Duodenal mucosa (tissue), 2 donors: ENCODE results near the gene SNAPC5.

ENCODE experiments used
- H3K27ac ChIP-seq: one replicate; pipeline ENCODE4 v1.7.0; 2013; ENCODE audit warnings: low read depth, low read length
- H3K27me3 ChIP-seq, 2 donors: one replicate each; pipeline ENCODE4 v1.7.0; 2013; ENCODE audit warnings: low read length in 2 of 2, control low read depth in 1 of 2; ENCODE audit not compliant: insufficient read depth in 2 of 2, control insufficient read depth in 1 of 2
- H3K36me3 ChIP-seq, 2 donors: one replicate each; pipeline ENCODE4 v1.7.0; 2013; ENCODE audit warnings: low read length in 2 of 2, control low read depth in 1 of 2; ENCODE audit not compliant: insufficient read depth in 2 of 2, control insufficient read depth in 1 of 2
- H3K4me1 ChIP-seq, 2 donors: one replicate each; pipeline ENCODE4 v1.7.0; 2013; ENCODE audit warnings: low read length in 2 of 2, control low read depth in 1 of 2; ENCODE audit not compliant: insufficient read depth in 2 of 2, control insufficient read depth in 1 of 2
- H3K4me3 ChIP-seq, 2 donors: one replicate each; pipeline ENCODE4 v1.7.0; 2013; ENCODE audit warnings: low read length in 2 of 2, low read depth in 1 of 2
- H3K9ac ChIP-seq, 2 donors: one replicate each; pipeline ENCODE4 v1.7.0; 2013; ENCODE audit warnings: low read length in 2 of 2, low read depth in 1 of 2
- H3K9me3 ChIP-seq, 2 donors: one replicate each; pipeline ENCODE4 v1.7.0; 2013; ENCODE audit warnings: low read length in 2 of 2, control low read depth in 1 of 2; ENCODE audit not compliant: control insufficient read depth in 1 of 2

The SNAPC5 gene

GRCh38 chr15:66491846-66492245, 5.7 kb downstream of the SNAPC5 start:
- Histone ChIP-seq H3K27ac (no peak overlapping the region), H3K4me1 (peaks cover 2 to 10% of the 10 kb centered on the region in 2 donors), H3K4me3 (no peak overlapping the region), H3K36me3 (peaks cover 19 to 70% of the 10 kb centered on the region in 2 donors), H3K9me3 (no peaks in the 10 kb centered on the region), H3K9ac (no peak overlapping the region), H3K27me3 (no peaks in the 10 kb centered on the region)

- Histone ChIP-seq H3K9me3 (no peaks in the 10 kb centered on the region), H3K36me3 (peaks cover 20 to 67% of the 10 kb centered on the region in 2 donors), H3K9ac (no peak overlapping the region), H3K27ac (no peak overlapping the region), H3K4me1 (no peaks in the 10 kb centered on the region), H3K27me3 (no peaks in the 10 kb centered on the region), H3K4me3 (no peak overlapping the region)
Measured at GRCh38 chr15:66489179-66489791, 8.3 kb downstream of the SNAPC5 start.

- Histone ChIP-seq H3K27me3 (no peaks in the 10 kb centered on the region), H3K9me3 (no peaks in the 10 kb centered on the region), H3K27ac (no peak overlapping the region), H3K4me1 (no peaks in the 10 kb centered on the region), H3K9ac (no peak overlapping the region), H3K36me3 (peaks cover 14 to 60% of the 10 kb centered on the region in 2 donors), H3K4me3 (no peak overlapping the region)
Measured at GRCh38 chr15:66488525-66488924, 9.0 kb downstream of the SNAPC5 start.

- no peak overlapping the region for H3K27ac ChIP-seq
- peaks cover 20 to 67% of the 10 kb centered on the region in 2 donors for H3K36me3 ChIP-seq
- H3K27me3 ChIP-seq = no peaks in the 10 kb centered on the region
- no peaks in the 10 kb centered on the region for H3K9me3 ChIP-seq
- H3K4me1 ChIP-seq = peaks cover 0 to 8% of the 10 kb centered on the region in 2 donors
- H3K9ac ChIP-seq = no peak overlapping the region
- no peak overlapping the region for H3K4me3 ChIP-seq
Measured at GRCh38 chr15:66486887-66487286, 10.7 kb downstream of the SNAPC5 start.

GRCh38 chr15:66484539-66485112, 12.9 kb downstream of the SNAPC5 start:
- H3K27ac ChIP-seq = no peak overlapping the region
- peaks cover 20 to 52% of the 10 kb centered on the region in 2 donors for H3K36me3 ChIP-seq
- H3K27me3 ChIP-seq = no peaks in the 10 kb centered on the region
- peaks cover 0 to 8% of the 10 kb centered on the region in 2 donors for H3K4me1 ChIP-seq
- no peaks in the 10 kb centered on the region for H3K9me3 ChIP-seq
- H3K4me3 ChIP-seq = no peak overlapping the region
- no peak overlapping the region for H3K9ac ChIP-seq

- Histone ChIP-seq H3K36me3 (peaks cover 16 to 39% of the 10 kb centered on the region in 2 donors), H3K27ac (no peak overlapping the region)
Measured at GRCh38 chr15:66483131-66483566, 14.4 kb downstream of the SNAPC5 start.

GRCh38 chr15:66482539-66482938, 15.0 kb downstream of the SNAPC5 start:
- Histone ChIP-seq H3K36me3 (peaks cover 11 to 33% of the 10 kb centered on the region in 2 donors), H3K27ac (no peak overlapping the region)

More at GRCh38 chr15:66483131-66483566, 14.4 kb downstream of the SNAPC5 start:
- Histone ChIP-seq H3K27me3 (no peaks in the 10 kb centered on the region), H3K4me1 (peaks cover 0 to 8% of the 10 kb centered on the region in 2 donors), H3K9ac (no peak overlapping the region), H3K4me3 (no peak overlapping the region), H3K9me3 (no peaks in the 10 kb centered on the region)

GRCh38 chr15:66481107-66481856, 16.3 kb downstream of the SNAPC5 start:
- H3K4me3 ChIP-seq = no peak overlapping the region

More at GRCh38 chr15:66482539-66482938, 15.0 kb downstream of the SNAPC5 start:
- Histone ChIP-seq H3K27me3 (no peaks in the 10 kb centered on the region), H3K4me1 (peaks cover 0 to 8% of the 10 kb centered on the region in 2 donors), H3K9ac (no peak overlapping the region), H3K4me3 (no peak overlapping the region), H3K9me3 (no peaks in the 10 kb centered on the region)

GRCh38 chr15:66480267-66480666, 17.3 kb downstream of the SNAPC5 start:
- H3K36me3 ChIP-seq = peaks cover 7 to 18% of the 10 kb centered on the region in 2 donors
- H3K9ac ChIP-seq = no peak overlapping the region
- H3K4me1 ChIP-seq = peaks cover 0 to 8% of the 10 kb centered on the region in 2 donors
- no peaks in the 10 kb centered on the region for H3K9me3 ChIP-seq
- H3K27ac ChIP-seq = no peak overlapping the region
- H3K4me3 ChIP-seq = no peak overlapping the region
- H3K27me3 ChIP-seq = no peaks in the 10 kb centered on the region

More at GRCh38 chr15:66481107-66481856, 16.3 kb downstream of the SNAPC5 start:
- H3K27me3 ChIP-seq = no peaks in the 10 kb centered on the region
- H3K4me1 ChIP-seq = peaks cover 0 to 8% of the 10 kb centered on the region in 2 donors
- H3K36me3 ChIP-seq = peaks cover 10 to 22% of the 10 kb centered on the region in 2 donors
- no peak overlapping the region for H3K9ac ChIP-seq
- H3K27ac ChIP-seq = no peak overlapping the region
- no peaks in the 10 kb centered on the region for H3K9me3 ChIP-seq

GRCh38 chr15:66477011-66477410, 20.6 kb downstream of the SNAPC5 start:
- H3K27me3 ChIP-seq = no peaks in the 10 kb centered on the region
- no peak overlapping the region for H3K9ac ChIP-seq
- H3K27ac ChIP-seq = no peak overlapping the region
- H3K9me3 ChIP-seq = no peaks in the 10 kb centered on the region
- peaks cover 1 to 8% of the 10 kb centered on the region in 2 donors for H3K36me3 ChIP-seq
- no peak overlapping the region for H3K4me3 ChIP-seq
- no peaks in the 10 kb centered on the region for H3K4me1 ChIP-seq
